Kidney (tissue), 14 donors: ENCODE measurements around the gene PACSIN1. TPM values are rescaled to one million over a fixed set of nuclear protein-coding genes. Genes with fewer than 3 reads are reported as not detected.

Experiments used
- DNase-seq, 5 donors: peaks; one replicate each; pipeline ENCODE4 v3.0.0-alpha.2; 2013 to 2020
- FAIRE-seq: peaks from 2 replicates; lab custom pipeline; 2012; peaks lifted over from hg19 to GRCh38; lab: Jason Lieb, UNC
- H3K27ac ChIP-seq, 2 donors: one replicate each; pipeline ENCODE4 v1.7.0; 2013; ENCODE audit warnings: low read depth in 2 of 2, low read length in 2 of 2, inconsistent platforms in 1 of 2
- H3K27me3 ChIP-seq: one replicate; pipeline ENCODE4 v1.7.1; 2013; ENCODE audit warnings: low read length, inconsistent platforms; ENCODE audit not compliant: control insufficient read depth, insufficient read depth
- H3K36me3 ChIP-seq, 3 donors: one replicate each; pipeline versions ENCODE4 v1.7.0 to v1.7.1; 2013; ENCODE audit warnings: low read length in 3 of 3, control low read depth in 1 of 3, inconsistent platforms in 1 of 3; ENCODE audit not compliant: insufficient read depth in 3 of 3, control insufficient read depth in 2 of 3
- H3K4me1 ChIP-seq, 3 donors: one replicate each; pipeline versions ENCODE4 v1.7.0 to v1.7.1; 2013; ENCODE audit warnings: low read length in 3 of 3, inconsistent platforms in 1 of 3, low read depth in 1 of 3; ENCODE audit not compliant: control insufficient read depth in 2 of 3, insufficient read depth in 2 of 3
- H3K4me3 ChIP-seq, 3 donors: one replicate each; pipeline versions ENCODE4 v1.7.0 to v1.8.1; 2013; ENCODE audit warnings: low read length in 3 of 3, control low read depth in 1 of 3, inconsistent platforms in 1 of 3
- H3K9ac ChIP-seq, 3 donors: one replicate each; pipeline versions ENCODE4 v1.7.0 to v1.7.1; 2013; ENCODE audit warnings: low read length in 3 of 3, control low read depth in 1 of 3, inconsistent platforms in 1 of 3
- H3K9me3 ChIP-seq, 3 donors: one replicate each; pipeline versions ENCODE4 v1.7.0 to v1.7.1; 2013; ENCODE audit warnings: low read length in 3 of 3, control low read depth in 1 of 3, inconsistent platforms in 1 of 3; ENCODE audit not compliant: control insufficient read depth in 2 of 3, insufficient read depth in 1 of 3
- CTCF ChIP-seq: IDR thresholded peaks from 3 replicates; pipeline ENCODE4 v1.5.1; 2012; ENCODE audit warnings: mild to moderate bottlenecking, moderate library complexity, borderline replicate concordance; ENCODE audit not compliant: insufficient read depth; ENCODE audit errors: extremely low read depth
- intact Hi-C: fragments of 100-400 bp; cut with DNase I; formaldehyde crosslinking; loops from one replicate; pipeline ENCODE4 v1.11.1; 2022
- polyA plus RNA-seq: library from polyadenylated mRNA; stranded (reverse); fragments of 350-450 nt; fragmentation: Illumina TruSeq; extraction: RNeasy Lipid Tissue Mini Kit (QIAGEN cat#74804); gene quantifications from one replicate; pipeline ENCODE4 v1.2.3, GENCODE V29; 2014; ENCODE audit warnings: low read depth, low replicate concordance; ENCODE audit not compliant: insufficient read depth
- total RNA-seq: library from RNA; stranded (reverse); fragmentation: NEBNext Ultra II Directional; extraction: Animal tissue kit (Norgen Biotek cat#: 25700); gene quantifications from one replicate; pipeline ENCODE4 v1.2.1, GENCODE V29; 2021
- donor health status: control.
- donor health status: control.
- donor health status: control.
- donor health status: control.
- donor health status: control.
- donor health status: DM: yes; HTN: yes; CAD: no.
- donor health status: Normal renal cell carcinoma (clear cell type).

PACSIN1 gene
- total and polyA plus RNA-seq, 2 donors from 2014 or later = 1.7 to 4.1 TPM

GRCh38 chr6:34555328-34555727, 89.5 kb downstream of the PACSIN1 start:
- no peak for FAIRE-seq
- Histone ChIP-seq H3K4me3 (no peak overlapping the region), H3K27ac (no peak overlapping the region)

GRCh38 chr6:34556031-34556471, 90.2 kb downstream of the PACSIN1 start, which contains the start of gene SPDEF:
Gene SPDEF (minus strand): TSS chr6:34556329. CDS start chr6:34544455, 11,874 bp downstream.
- H3K9me3 ChIP-seq = peaks cover 0 to 4% (median 0%) of the 10 kb centered on the region in 3 donors
- intact Hi-C loops = no loop called here
- no peaks in the 10 kb centered on the region for H3K36me3 ChIP-seq
- FAIRE-seq = no peak
- peak in 1 of 5 donors; percentile 66 for DNase-seq
- H3K27ac ChIP-seq = no peak within 1 kb of the TSS
- no peaks in the 10 kb centered on the region for H3K27me3 ChIP-seq
- no peak within 1 kb of the TSS for H3K9ac ChIP-seq
- no peaks in the 10 kb centered on the region for H3K4me1 ChIP-seq
- H3K4me3 ChIP-seq = no peak within 1 kb of the TSS
- TF ChIP-seq CTCF = no peak

More at GRCh38 chr6:34555328-34555727, 89.5 kb downstream of the PACSIN1 start:
- peaks cover 0 to 4% (median 0%) of the 10 kb centered on the region in 3 donors for H3K9me3 ChIP-seq
- H3K4me1 ChIP-seq = no peaks in the 10 kb centered on the region
- DNase-seq = peak in 1 of 5 donors; percentile 64
- no peak for TF ChIP-seq CTCF
- H3K36me3 ChIP-seq = no peaks in the 10 kb centered on the region
- intact Hi-C loops = no loop called here
- H3K9ac ChIP-seq = no peak overlapping the region
- no peaks in the 10 kb centered on the region for H3K27me3 ChIP-seq

- intact Hi-C loops = no loop called here
- Histone ChIP-seq H3K4me3 (no peak overlapping the region), H3K9me3 (peaks cover 0 to 4% (median 0%) of the 10 kb centered on the region in 3 donors), H3K9ac (no peak overlapping the region), H3K4me1 (no peaks in the 10 kb centered on the region), H3K27me3 (no peaks in the 10 kb centered on the region), H3K36me3 (no peaks in the 10 kb centered on the region), H3K27ac (no peak overlapping the region)
- no peak for TF ChIP-seq CTCF
- no peak for DNase-seq
- no peak for FAIRE-seq
These were observed 90.6 kb downstream of the PACSIN1 start for GRCh38 chr6:34556493-34556892.

- DNase-seq (no peak), FAIRE-seq (no peak)
- no peak for TF ChIP-seq CTCF
- Histone ChIP-seq H3K36me3 (no peaks in the 10 kb centered on the region), H3K9me3 (peaks cover 0 to 4% (median 0%) of the 10 kb centered on the region in 3 donors), H3K4me1 (no peaks in the 10 kb centered on the region), H3K27ac (no peak overlapping the region), H3K27me3 (no peaks in the 10 kb centered on the region), H3K4me3 (no peak overlapping the region), H3K9ac (no peak overlapping the region)
- intact Hi-C loops = no loop called here
These were observed 91.4 kb downstream of the PACSIN1 start for GRCh38 chr6:34557228-34557627.
